Gastroesophageal sphincter (tissue), 3 donors: ENCODE data around the gene CSAD.

Experiments
- EP300 ChIP-seq: sonication (generic); formaldehyde crosslinking; IDR thresholded peaks from one replicate; pipeline ENCODE4 v1.6.1; 2017; ENCODE audit warnings: antibody characterized with exemption, mild to moderate bottlenecking
- TF ChIP-seq, protein P1 (sequence below), 4 experiments: fragments of 200-600 bp in 2 of 4; fragments of 450-650 bp in 2 of 4; sonication (generic) in 1 of 4; IDR thresholded peaks; one replicate each; pipeline ENCODE4 v1.5.1; 2017 to 2019; ENCODE audit warnings: antibody characterized with exemption in 4 of 4, mild to moderate bottlenecking in 2 of 4, moderate library complexity in 2 of 4

DNA sequence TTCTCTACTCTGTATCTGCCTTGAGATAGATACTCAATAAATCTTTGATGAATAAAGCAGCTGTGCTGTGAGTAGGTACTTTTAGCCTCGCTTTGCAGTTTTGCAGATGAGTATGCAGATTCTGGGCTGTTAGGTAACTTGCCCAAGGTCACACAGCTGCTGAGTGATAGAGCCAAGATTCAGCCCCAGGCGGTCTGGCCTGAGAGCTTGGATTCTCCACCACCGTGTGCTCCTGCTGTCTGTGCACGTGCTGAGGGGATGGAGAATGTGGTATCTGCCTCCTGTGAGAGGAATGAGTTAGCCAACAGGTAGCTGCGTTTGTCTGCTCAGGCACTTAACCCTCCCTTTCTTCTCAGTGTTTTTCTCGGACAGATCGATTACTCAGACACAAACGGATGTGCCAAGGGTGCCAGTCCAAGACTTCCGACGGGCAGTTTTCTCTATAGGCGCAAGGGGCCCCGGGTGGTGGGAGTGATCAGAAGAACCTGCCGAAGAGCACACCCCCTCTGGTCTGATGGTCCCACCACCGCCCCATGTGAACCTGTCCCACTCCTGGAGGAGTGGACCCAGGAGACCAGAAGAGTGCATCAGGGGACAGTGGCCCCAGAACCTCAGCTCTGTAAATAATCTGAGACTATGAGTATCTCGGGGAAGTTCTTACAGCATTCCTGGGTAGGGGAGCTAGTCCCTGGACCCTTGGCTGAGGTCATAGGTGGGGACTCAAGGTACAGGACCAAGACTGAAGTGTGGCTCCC is 6.6 kb upstream of the CSAD start:
- TF ChIP-seq, protein P1, sequence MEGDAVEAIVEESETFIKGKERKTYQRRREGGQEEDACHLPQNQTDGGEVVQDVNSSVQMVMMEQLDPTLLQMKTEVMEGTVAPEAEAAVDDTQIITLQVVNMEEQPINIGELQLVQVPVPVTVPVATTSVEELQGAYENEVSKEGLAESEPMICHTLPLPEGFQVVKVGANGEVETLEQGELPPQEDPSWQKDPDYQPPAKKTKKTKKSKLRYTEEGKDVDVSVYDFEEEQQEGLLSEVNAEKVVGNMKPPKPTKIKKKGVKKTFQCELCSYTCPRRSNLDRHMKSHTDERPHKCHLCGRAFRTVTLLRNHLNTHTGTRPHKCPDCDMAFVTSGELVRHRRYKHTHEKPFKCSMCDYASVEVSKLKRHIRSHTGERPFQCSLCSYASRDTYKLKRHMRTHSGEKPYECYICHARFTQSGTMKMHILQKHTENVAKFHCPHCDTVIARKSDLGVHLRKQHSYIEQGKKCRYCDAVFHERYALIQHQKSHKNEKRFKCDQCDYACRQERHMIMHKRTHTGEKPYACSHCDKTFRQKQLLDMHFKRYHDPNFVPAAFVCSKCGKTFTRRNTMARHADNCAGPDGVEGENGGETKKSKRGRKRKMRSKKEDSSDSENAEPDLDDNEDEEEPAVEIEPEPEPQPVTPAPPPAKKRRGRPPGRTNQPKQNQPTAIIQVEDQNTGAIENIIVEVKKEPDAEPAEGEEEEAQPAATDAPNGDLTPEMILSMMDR (IDR thresholded peaks at IDR 0.05): no peak
- no peak for TF ChIP-seq EP300
